HG03442 (cell line): ENCODE data around the gene FBXL22.
A peak's percentile ranks its signal among the peaks of the same experiment; 100 is the strongest.
"Not testable (repeated sequence)": the region's sequence is repeated elsewhere in the genome, so short reads cannot be mapped to it uniquely, and the experiment has no call there.

Experiments used
- ATAC-seq: cut with Tn5 transposase; IDR thresholded peaks from one replicate; pipeline ENCODE4 v1.9.1; 2021; ENCODE audit warnings: mild to moderate bottlenecking, moderate library complexity; ENCODE audit not compliant: unreplicated experiment

Gene FBXL22

DNA sequence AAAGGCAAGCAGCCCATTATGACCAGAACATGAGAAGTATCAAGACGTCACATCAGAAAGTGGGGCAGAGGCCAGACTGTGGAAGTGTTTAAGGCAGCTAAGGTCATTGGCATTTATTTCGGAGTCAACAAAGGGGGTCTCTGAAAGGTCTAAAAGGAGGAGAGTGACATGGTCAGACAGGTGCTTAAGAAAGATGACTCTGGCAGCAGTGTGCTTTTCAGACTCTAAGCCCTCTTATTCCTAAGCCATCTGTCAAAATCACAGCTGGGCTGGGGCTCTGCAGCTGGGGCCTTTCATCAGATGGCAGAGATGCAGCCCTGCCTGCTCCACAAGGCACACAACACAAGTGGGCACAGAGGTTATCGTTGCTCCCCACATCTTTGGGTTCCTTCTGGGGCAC lies 14.0 kb downstream of the FBXL22 start:
- ATAC-seq, result no peak

DNA sequence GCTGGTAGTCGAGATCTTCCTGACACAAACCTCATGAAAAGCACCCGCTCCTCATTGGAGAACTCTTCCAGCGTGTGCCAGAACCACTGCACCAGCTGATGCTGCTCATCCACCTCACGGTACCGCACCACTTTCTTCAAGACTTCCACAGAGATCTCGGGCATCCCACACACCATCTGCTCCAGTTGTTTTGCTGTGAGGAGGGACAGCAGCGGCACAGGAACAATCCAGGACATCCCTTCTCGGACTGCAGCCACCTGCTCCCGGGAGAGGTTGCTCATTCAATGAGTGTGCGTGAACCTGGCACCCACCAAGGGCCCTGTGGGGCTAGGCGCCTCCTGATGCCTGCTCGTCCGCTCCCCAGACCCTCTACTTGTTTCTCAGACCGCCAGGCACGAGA lies 15.1 kb downstream of the FBXL22 start:
- ATAC-seq, result no peak

GRCh38 chr15:63615935-63616334 lies 18.7 kb downstream of the FBXL22 start:
- ATAC-seq, result no peak

- not testable (repeated sequence) for ATAC-seq
These were observed 20.0 kb downstream of the FBXL22 start for GRCh38 chr15:63617147-63617546.

- ATAC-seq, result not testable (repeated sequence)
These were observed 20.4 kb downstream of the FBXL22 start for GRCh38 chr15:63617627-63618026.

DNA sequence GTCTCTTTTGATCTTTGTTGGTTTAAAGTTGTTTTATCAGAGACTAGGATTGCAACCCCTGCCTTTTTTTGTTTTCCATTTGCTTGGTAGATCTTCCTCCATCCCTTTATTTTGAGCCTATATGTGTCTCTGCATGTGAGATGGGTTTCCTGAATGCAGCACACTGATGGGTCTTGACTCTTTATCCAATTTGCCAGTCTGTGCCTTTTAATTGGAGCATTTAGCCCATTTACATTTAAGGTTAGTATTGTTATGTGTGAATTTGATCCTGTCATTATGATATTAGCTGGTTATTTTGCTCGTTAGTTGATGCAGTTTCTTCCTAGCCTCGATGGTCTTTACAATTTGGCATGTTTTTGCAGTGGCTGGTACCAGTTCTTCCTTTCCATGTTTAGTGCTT lies 23.6 kb downstream of the FBXL22 start:
- not testable (repeated sequence) for ATAC-seq

- no peak for ATAC-seq
These were observed 26.2 kb downstream of the FBXL22 start for GRCh38 chr15:63623232-63623969.

- ATAC-seq, result peak; percentile 53
These were observed 29.8 kb downstream of the FBXL22 start for GRCh38 chr15:63626955-63627354.

DNA sequence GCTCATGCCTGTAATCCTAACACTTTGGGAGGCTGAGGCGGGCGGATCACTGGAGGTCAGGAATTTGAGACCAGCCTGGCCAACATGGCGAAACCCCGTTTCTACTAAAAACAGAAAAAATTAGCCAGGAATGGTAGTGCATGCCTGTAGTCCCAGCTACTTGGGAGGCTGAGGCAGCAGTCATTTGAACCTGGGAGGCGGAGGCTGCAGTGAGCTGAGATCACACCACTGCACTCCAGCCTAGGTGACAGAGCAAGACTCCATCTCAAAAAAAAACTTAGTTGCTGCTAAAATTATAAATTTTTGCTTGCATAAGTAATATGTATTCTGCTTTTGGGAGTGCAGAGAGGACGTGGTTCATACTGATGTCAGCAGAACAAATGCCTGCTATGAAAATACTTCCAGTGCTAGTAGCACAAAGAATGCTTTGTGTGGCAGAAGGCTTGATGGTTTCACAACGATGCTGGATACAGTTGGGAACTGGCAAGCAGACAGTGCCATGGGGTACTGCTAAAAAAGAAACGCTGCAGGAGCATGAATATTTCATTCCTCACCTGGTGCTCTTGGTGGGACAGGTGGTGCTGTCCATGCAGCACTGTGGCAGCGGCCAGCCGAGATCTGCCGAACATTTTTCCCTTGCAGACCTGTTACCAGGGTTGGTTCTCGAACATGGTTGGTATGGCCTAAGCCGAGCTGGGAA lies 31.1 kb downstream of the FBXL22 start:
- ATAC-seq, result no peak

DNA sequence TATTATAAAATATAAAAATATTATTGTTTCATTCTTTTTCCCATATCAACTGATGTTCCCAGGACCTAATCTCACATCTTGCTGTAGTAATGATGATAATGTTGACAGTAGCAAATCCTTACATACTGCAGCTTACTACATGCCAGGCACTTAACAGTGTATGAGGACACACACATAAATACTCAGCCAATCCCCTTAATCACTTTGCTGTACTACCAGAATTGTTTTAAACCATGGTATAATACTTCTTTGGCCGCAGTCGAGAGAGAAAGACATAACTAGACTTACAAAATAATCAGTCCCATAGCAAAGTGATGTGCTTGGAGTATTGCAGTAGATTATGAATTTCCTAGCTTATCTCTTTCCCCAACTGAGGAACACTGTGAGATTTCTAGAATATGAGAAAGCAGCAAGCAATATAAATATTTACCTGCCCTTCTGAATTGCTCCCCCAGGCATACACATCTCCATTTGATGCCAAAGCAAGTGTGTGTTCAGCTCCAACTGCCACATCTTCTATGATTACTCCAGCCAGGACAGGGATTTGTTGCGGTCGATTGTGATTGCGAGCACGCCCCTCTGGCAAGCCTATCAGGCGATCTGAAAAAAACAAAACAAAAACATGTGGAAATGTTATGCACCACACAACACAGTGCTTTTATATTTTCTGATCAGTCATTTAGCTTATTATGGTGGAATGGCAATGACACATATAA lies 33.0 kb downstream of the FBXL22 start:
- ATAC-seq, result no peak

DNA sequence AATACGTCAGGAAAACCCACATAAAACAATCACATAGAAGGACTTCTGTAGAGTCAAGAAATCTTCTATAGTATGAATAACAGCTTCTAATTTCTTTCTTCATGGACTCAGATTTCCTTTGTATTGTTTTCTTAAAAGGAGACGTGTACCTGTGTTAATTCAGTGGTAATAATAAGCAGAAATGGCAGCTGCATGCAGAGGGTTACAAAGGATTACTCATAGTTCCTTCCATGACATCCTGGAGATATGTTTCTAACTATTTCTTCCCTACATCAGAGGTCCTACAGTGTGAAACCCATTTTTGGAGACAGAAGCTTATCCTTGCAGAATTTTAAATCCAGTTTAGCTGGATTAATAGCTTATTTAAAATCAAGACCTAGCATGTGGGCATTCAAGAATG lies 36.1 kb downstream of the FBXL22 start:
- ATAC-seq, result no peak

GRCh38 chr15:63634154-63634553 lies 37.0 kb downstream of the FBXL22 start:
- no peak for ATAC-seq

- no peak for ATAC-seq
These were observed 39.4 kb downstream of the FBXL22 start for GRCh38 chr15:63636518-63637061.

DNA sequence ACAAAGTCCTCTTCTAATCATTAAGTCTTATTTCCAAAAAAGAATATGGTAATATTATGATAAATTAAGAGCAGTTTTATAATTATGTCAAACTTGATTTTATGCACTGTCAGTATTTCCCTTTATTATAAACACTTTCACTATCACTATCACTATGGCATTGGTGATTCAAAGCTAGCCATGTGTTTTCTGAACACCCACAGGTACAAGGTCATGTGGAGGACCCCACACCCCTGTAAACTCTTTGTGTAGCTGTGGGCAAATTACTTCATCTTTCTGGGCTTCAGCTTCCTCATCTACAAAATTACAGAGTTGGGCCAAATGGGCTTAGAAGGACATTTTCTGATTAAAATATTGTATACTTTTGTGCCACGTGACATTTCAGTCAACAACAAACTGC lies 41.7 kb downstream of the FBXL22 start:
- no peak for ATAC-seq

GRCh38 chr15:63640146-63640545 lies 43.0 kb downstream of the FBXL22 start:
- no peak for ATAC-seq
